HG02798 (cell line): ENCODE measurements around the gene OSTC.

ENCODE experiments used
- ATAC-seq: cut with Tn5 transposase; IDR thresholded peaks from one replicate; pipeline ENCODE4 v1.9.1; 2021; ENCODE audit warnings: mild to moderate bottlenecking; ENCODE audit not compliant: unreplicated experiment, poor library complexity

OSTC gene

GRCh38 chr4:108650212-108651013 is at the start of gene OSTC:
Gene OSTC (plus strand): TSS chr4:108650599. CDS start chr4:108650656, 57 bp downstream.
- peak; percentile 94 for ATAC-seq

- ATAC-seq: no peak
These were observed 49.3 kb upstream of the OSTC start for GRCh38 chr4:108601106-108601505.

GRCh38 chr4:108601532-108601931 is 48.9 kb upstream of the OSTC start:
- no peak for ATAC-seq

GRCh38 chr4:108602163-108602562 is 48.2 kb upstream of the OSTC start:
- ATAC-seq: no peak

GRCh38 chr4:108607079-108607815 is 43.2 kb upstream of the OSTC start:
- ATAC-seq: no peak

GRCh38 chr4:108611365-108611764 is 39.0 kb upstream of the OSTC start:
- no peak for ATAC-seq

GRCh38 chr4:108612365-108612764 is 38.0 kb upstream of the OSTC start:
- no peak for ATAC-seq

- ATAC-seq: peak; percentile 6
These were observed 30.9 kb upstream of the OSTC start for GRCh38 chr4:108619372-108620100.

GRCh38 chr4:108620101-108620932 is 30.1 kb upstream of the OSTC start, which contains the start of gene RPL34:
Gene RPL34 (plus strand): TSS chr4:108620576. CDS start chr4:108621960, 1,384 bp downstream.
- peak; percentile 100 for ATAC-seq

GRCh38 chr4:108620933-108621905 is 29.2 kb upstream of the OSTC start:
- no peak for ATAC-seq

GRCh38 chr4:108622022-108622421 is 28.4 kb upstream of the OSTC start:
- no peak for ATAC-seq

- ATAC-seq: no peak
These were observed 27.6 kb upstream of the OSTC start for GRCh38 chr4:108622828-108623227.

GRCh38 chr4:108624263-108625056 is 25.9 kb upstream of the OSTC start:
- ATAC-seq: no peak

- no peak for ATAC-seq
These were observed 24.3 kb upstream of the OSTC start for GRCh38 chr4:108626056-108626455.

- no peak for ATAC-seq
These were observed 22.0 kb upstream of the OSTC start for GRCh38 chr4:108628411-108628810.

GRCh38 chr4:108635070-108635655 is 15.2 kb upstream of the OSTC start:
- no peak for ATAC-seq

GRCh38 chr4:108636246-108636645 is 14.2 kb upstream of the OSTC start:
- ATAC-seq: no peak

GRCh38 chr4:108637856-108638255 is 12.5 kb upstream of the OSTC start:
- no peak for ATAC-seq
